ENCODE data around the gene TARP.
A peak's percentile ranks its signal among the peaks of the same experiment; 100 is the strongest.

The TARP gene

DNA sequence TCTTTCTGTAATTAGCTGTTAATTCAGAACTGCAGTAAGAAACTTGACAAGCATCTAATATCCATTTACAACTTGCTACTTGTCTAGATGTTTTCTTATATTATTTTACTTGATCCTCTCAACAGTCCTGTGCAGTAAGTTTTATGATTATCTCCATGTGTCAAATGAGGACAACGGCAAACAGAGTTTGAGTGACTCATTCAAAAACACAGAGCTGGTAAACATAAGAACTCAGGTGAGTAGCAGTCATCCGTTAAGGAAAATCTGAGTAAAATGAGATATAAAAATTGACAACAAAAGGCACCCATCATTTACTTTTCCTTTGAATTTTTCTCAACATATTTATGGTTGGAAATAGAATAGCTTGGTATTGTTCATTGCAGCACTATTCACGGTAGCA, 19.0 kb upstream of the TARP start:
- Histone ChIP-seq H3K27ac (no peak overlapping the region), H3K36me3 (no peaks in the 10 kb centered on the region), H3K4me1 (peaks cover 0 to 20% (median 16%) of the 10 kb centered on the region in 10 experiments; a peak in 14 of 20 replicates), H3K27me3 (no peaks in the 10 kb centered on the region), H3K9ac (no peak overlapping the region), H3K4me3 (no peak overlapping the region), H4K20me1 (no peaks in the 10 kb centered on the region), H3K4me2 (no peak overlapping the region), H3K9me3 (replicated peaks in 1 of 11) (peaks cover 0 to 4% (median 0%) of the 10 kb centered on the region in 11 experiments; a peak in 2 of 22 replicates)
- no peak for TF ChIP-seq Cebpa-rat (IDR thresholded peaks at IDR 0.05)

DNA sequence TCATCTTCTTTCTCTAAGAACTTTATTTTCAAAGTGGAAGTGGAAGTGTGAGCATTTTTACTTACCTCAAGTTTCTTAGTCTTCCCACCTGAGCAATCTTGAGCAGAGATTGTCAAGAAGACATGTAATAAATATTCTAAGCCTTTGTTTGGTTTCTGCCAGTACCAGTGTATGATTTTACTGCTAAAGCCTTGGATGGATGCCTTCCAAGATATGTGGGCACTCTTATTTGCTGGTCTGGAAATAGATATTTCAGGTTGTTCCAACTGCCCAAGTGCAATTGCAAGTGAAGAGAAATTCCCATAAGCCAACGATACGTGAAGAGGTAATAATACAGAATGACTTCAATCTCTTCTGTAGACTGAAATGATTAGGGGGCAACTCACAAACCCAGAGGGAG, 18.2 kb upstream of the TARP start:
- no peaks in the 10 kb centered on the region for H3K36me3 ChIP-seq
- no peaks in the 10 kb centered on the region for H3K27me3 ChIP-seq
- no peak overlapping the region for H3K4me3 ChIP-seq
- no peaks in the 10 kb centered on the region for H4K20me1 ChIP-seq
- H3K4me1 ChIP-seq, result peaks cover 0 to 20% (median 15%) of the 10 kb centered on the region in 10 experiments; a peak in 14 of 20 replicates
- peak overlapping the region in 4 of 11 experiments; percentile 4 to 8 (median 6); a peak in 2 of 22 replicates for H3K4me2 ChIP-seq
- no peak for TF ChIP-seq Cebpa-rat (IDR thresholded peaks at IDR 0.05)
- H3K27ac ChIP-seq, result no peak overlapping the region
- H3K9ac ChIP-seq, result no peak overlapping the region
- H3K9me3 ChIP-seq (replicated peaks in 1 of 11), result peaks cover 0 to 4% (median 0%) of the 10 kb centered on the region in 11 experiments; a peak in 2 of 22 replicates

DNA sequence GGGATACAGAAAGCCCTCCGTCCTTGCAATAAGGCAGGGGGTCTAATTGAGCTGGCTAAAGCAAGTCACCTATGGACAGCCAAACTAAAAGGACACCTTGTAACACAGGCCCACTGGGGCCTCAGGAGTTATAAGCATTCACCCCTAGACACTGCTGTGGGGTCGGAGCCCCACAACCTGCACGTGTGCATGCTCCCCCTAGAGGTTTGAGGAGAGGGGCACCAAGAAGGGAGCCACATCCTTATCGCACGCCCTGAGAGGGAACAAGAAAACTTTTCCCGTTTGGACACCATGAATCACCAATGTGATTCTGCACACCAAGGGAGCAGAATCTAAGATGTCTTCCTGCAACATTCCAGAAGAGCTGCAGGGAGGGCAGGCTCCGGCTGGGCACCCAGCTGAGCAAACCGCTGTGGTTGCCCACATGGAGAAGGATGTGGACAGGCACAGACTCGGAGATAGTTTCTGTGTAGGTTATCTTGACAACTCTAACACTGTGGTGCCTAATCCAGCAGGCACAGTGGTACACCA, 17.7 kb upstream of the TARP start:
- H3K4me1 ChIP-seq, result peaks cover 0 to 15% (median 10%) of the 10 kb centered on the region in 10 experiments; a peak in 14 of 20 replicates
- no peaks in the 10 kb centered on the region for H3K27me3 ChIP-seq
- no peaks in the 10 kb centered on the region for H4K20me1 ChIP-seq
- no peaks in the 10 kb centered on the region for H3K36me3 ChIP-seq
- H3K4me2 ChIP-seq, result no peak overlapping the region
- H3K9ac ChIP-seq, result no peak overlapping the region
- H3K27ac ChIP-seq, result no peak overlapping the region
- H3K4me3 ChIP-seq, result no peak overlapping the region
- peaks cover 0 to 4% (median 0%) of the 10 kb centered on the region in 11 experiments; a peak in 2 of 22 replicates for H3K9me3 ChIP-seq (replicated peaks in 1 of 11)
- no peak for TF ChIP-seq Cebpa-rat (IDR thresholded peaks at IDR 0.05)

DNA sequence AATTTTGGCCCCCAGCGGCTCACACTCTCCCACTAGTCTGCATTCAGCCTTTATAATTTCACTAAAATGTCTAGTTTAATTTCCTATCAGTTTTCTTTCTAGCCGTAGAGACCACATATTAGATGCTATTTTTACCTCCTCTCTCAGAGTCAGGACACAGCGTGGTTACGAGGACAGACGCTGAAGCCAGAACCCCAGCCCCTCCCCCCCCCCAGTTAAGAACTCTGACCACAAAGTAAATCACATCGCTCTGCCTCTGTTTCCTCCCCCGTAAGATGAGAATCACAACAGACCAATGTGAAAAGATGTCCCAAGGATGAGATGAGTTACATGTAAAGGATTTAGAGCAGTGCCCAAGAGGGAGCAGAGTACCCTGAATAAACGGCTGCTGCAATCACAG, 11.1 kb upstream of the TARP start:
- no peaks in the 10 kb centered on the region for H3K36me3 ChIP-seq
- TF ChIP-seq Cebpa-rat (IDR thresholded peaks at IDR 0.05), result no peak

DNA sequence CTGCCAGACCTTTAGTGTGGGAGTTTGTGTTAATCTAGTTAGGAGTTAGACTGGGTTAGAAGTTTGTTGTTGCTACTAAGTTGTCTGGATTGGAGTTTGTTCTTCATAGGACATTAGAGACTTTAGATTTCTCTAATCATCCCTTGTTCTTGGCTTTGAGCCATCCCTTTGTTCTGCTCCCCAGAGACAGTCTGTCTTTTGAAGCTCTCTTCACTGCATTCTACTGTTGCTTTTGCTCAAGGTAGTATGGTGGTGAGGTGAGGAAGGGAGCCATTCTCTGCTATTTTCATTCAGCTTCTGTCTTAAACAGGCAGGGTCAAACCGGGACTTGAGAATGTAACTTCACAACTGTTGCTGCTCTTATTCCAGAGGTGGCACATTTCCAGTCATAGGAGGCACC, 10.4 kb upstream of the TARP start:
- no peaks in the 10 kb centered on the region for H3K9me3 ChIP-seq (replicated peaks in 1 of 11)
- peak overlapping the region in 10 of 11 experiments; percentile 35 to 66 (median 56); a peak in 19 of 22 replicates for H3K4me2 ChIP-seq
- no peak overlapping the region for H3K4me3 ChIP-seq
- no peaks in the 10 kb centered on the region for H3K36me3 ChIP-seq
- no peak for TF ChIP-seq Cebpa-rat (IDR thresholded peaks at IDR 0.05)
- H3K4me1 ChIP-seq, result peaks cover 15 to 31% (median 22%) of the 10 kb centered on the region in 10 experiments; a peak in 19 of 20 replicates
- no peaks in the 10 kb centered on the region for H3K27me3 ChIP-seq
- no peaks in the 10 kb centered on the region for H4K20me1 ChIP-seq
- H3K9ac ChIP-seq, result no peak overlapping the region
- no peak overlapping the region for H3K27ac ChIP-seq

More for the DNA sequence above, 11.1 kb upstream of the TARP start:
- peak overlapping the region; percentile 24 to 66 (median 56) for H3K4me2 ChIP-seq
- no peaks in the 10 kb centered on the region for H4K20me1 ChIP-seq
- H3K9ac ChIP-seq, result no peak overlapping the region
- peaks cover 15 to 31% (median 22%) of the 10 kb centered on the region in 10 experiments; a peak in 19 of 20 replicates for H3K4me1 ChIP-seq
- no peaks in the 10 kb centered on the region for H3K27me3 ChIP-seq
- no peak overlapping the region for H3K4me3 ChIP-seq
- no peak overlapping the region for H3K27ac ChIP-seq
- H3K9me3 ChIP-seq (replicated peaks in 1 of 11), result no peaks in the 10 kb centered on the region

DNA sequence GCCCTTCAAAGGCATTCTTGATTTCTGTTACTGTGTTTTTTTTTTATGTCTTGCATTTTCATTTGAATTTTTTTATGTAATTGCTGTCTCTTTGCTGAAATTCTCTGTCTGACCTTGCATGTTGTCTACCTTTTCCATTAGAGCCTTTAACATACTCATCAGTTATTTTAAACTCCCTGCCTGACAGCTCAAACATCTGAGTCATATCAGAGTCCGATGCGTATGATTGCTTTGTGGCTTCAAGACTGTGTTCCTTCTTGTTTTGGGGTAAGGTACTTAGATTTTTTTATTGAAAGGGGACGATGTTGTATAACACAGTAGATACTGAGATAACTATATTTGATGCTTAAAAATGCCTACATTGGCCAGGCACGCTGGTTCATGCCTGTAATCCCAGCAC, 9.7 kb upstream of the TARP start:
- Histone ChIP-seq H3K27me3 (no peaks in the 10 kb centered on the region), H3K9ac (no peak overlapping the region), H3K4me2 (peak overlapping the region in 7 of 11 experiments; percentile 35 to 66 (median 58); a peak in 5 of 22 replicates)

DNA sequence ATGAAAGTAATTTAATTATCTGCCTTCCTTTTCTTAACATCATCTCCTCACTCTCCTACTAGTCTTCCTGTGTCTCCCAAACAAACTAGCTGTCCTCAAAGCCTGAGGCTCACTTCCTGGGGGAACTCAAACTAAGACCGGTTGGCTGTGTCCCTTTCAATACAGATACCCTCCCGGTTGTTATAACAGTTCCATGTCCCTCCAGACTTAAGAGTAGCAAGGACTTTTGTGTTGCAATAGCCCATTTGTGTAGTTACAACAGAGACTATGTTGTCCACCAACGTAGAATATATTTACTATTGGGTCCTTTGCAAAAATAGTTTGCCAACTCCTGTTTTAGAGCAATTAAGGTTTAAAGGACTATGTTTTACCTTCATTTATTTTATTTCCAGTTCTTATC, 8.6 kb upstream of the TARP start:
- H4K20me1 ChIP-seq, result no peaks in the 10 kb centered on the region
- no peak overlapping the region for H3K4me2 ChIP-seq
- TF ChIP-seq Cebpa-rat (IDR thresholded peaks at IDR 0.05), result no peak
- H3K36me3 ChIP-seq, result no peaks in the 10 kb centered on the region
- H3K9ac ChIP-seq, result no peak overlapping the region
- H3K4me1 ChIP-seq, result peaks cover 15 to 42% (median 24%) of the 10 kb centered on the region in 10 experiments
- H3K27me3 ChIP-seq, result no peaks in the 10 kb centered on the region
- H3K4me3 ChIP-seq, result no peak overlapping the region
- H3K27ac ChIP-seq, result no peak overlapping the region
- no peaks in the 10 kb centered on the region for H3K9me3 ChIP-seq (replicated peaks in 1 of 11)

More for the DNA sequence above, 9.7 kb upstream of the TARP start:
- H3K4me3 ChIP-seq, result no peak overlapping the region
- peaks cover 15 to 31% (median 22%) of the 10 kb centered on the region in 10 experiments; a peak in 19 of 20 replicates for H3K4me1 ChIP-seq
- H3K9me3 ChIP-seq (replicated peaks in 1 of 11), result no peaks in the 10 kb centered on the region
- H4K20me1 ChIP-seq, result no peaks in the 10 kb centered on the region
- no peak overlapping the region for H3K27ac ChIP-seq
- H3K36me3 ChIP-seq, result no peaks in the 10 kb centered on the region
- no peak for TF ChIP-seq Cebpa-rat (IDR thresholded peaks at IDR 0.05)

DNA sequence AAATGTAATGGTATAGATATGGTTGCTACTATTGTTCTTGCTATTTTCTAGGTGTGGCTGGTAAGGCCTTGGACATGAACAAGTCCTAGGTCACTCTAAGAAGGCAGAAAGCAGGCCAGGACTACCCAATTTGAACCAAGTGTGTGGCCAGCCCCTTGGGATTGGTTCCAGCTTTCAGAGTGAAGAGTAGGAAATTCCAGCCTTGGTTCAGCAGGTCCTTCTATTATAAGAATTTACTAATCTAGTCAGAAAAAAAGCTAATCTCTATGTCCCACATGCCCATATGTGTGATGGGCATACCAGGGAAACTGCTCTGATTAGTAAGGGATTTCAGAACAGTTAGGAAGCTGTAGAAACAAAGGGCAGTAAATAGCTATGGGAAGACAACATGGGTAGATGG, 7.8 kb upstream of the TARP start:
- H3K36me3 ChIP-seq, result no peaks in the 10 kb centered on the region
- no peak overlapping the region for H3K27ac ChIP-seq
- H3K4me1 ChIP-seq, result peaks cover 22 to 50% (median 32%) of the 10 kb centered on the region in 10 experiments
- no peaks in the 10 kb centered on the region for H3K9me3 ChIP-seq (replicated peaks in 1 of 11)
- no peaks in the 10 kb centered on the region for H4K20me1 ChIP-seq
- H3K27me3 ChIP-seq, result no peaks in the 10 kb centered on the region
- no peak overlapping the region for H3K4me3 ChIP-seq
- H3K9ac ChIP-seq, result no peak overlapping the region
- H3K4me2 ChIP-seq, result no peak overlapping the region
- TF ChIP-seq Cebpa-rat (IDR thresholded peaks at IDR 0.05), result no peak

DNA sequence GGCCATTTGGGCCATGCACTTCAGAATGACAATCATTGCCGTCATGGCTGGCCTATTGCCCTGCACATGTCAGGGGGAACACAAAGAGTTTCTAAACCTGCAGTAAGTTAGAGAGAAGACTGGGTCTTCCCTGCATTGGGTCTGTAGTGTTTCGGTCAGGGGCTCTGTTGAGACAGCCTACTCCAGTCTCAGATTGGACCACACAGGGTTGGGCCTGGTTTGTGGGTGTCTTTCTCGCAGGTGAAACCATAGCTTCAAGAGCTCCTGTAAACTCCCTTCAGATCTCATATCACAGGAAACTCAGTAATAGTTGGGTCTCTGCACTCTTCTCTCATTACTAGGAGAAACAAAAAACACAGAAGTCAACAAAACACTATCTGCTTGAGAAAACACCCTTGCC, 7.3 kb upstream of the TARP start:
- Histone ChIP-seq H3K27ac (no peak overlapping the region), H3K9me3 (replicated peaks in 1 of 11) (no peaks in the 10 kb centered on the region), H3K36me3 (no peaks in the 10 kb centered on the region), H3K4me1 (peaks cover 23 to 55% (median 35%) of the 10 kb centered on the region in 10 experiments), H3K9ac (no peak overlapping the region), H3K4me3 (no peak overlapping the region), H4K20me1 (no peaks in the 10 kb centered on the region), H3K4me2 (no peak overlapping the region), H3K27me3 (no peaks in the 10 kb centered on the region)
- no peak for TF ChIP-seq Cebpa-rat (IDR thresholded peaks at IDR 0.05)

DNA sequence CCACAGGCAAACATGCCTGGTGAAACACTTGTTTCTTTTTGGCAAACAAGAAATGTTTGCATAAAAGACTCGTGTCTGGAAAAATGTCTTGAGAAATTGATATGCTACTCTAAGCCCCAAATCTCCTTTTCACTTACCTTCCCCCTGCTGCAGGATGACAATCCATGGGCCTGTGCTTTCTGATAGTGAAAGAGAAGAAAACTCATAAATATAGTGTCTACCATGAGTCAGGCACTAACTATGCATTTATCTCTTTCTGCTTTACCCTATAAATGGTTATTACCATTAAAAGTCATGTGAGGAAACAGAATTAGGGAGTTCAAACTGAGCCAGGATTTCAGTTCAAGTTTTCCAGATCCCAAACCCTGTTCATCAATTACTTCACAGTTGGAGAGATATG, 6.6 kb upstream of the TARP start:
- TF ChIP-seq Cebpa-rat (IDR thresholded peaks at IDR 0.05), result no peak
- Histone ChIP-seq H3K4me3 (no peak overlapping the region), H3K4me2 (no peak overlapping the region), H3K9ac (no peak overlapping the region), H3K9me3 (replicated peaks in 1 of 11) (no peaks in the 10 kb centered on the region), H3K36me3 (no peaks in the 10 kb centered on the region), H4K20me1 (no peaks in the 10 kb centered on the region), H3K4me1 (peaks cover 21 to 52% (median 31%) of the 10 kb centered on the region in 10 experiments), H3K27me3 (no peaks in the 10 kb centered on the region), H3K27ac (no peak overlapping the region)

Data from BLaER1 treated with 17β-estradiol and CSF1 and Interleukin-3, amounts not matched to agents 10 nM and 100 nM (cell line).